ENCODE data around the gene WAPL.

GRCh38 chr10:86393862-86394455, 127.6 kb downstream of the WAPL start:
- TF ChIP-seq, protein P1, sequence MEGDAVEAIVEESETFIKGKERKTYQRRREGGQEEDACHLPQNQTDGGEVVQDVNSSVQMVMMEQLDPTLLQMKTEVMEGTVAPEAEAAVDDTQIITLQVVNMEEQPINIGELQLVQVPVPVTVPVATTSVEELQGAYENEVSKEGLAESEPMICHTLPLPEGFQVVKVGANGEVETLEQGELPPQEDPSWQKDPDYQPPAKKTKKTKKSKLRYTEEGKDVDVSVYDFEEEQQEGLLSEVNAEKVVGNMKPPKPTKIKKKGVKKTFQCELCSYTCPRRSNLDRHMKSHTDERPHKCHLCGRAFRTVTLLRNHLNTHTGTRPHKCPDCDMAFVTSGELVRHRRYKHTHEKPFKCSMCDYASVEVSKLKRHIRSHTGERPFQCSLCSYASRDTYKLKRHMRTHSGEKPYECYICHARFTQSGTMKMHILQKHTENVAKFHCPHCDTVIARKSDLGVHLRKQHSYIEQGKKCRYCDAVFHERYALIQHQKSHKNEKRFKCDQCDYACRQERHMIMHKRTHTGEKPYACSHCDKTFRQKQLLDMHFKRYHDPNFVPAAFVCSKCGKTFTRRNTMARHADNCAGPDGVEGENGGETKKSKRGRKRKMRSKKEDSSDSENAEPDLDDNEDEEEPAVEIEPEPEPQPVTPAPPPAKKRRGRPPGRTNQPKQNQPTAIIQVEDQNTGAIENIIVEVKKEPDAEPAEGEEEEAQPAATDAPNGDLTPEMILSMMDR (IDR thresholded peaks at IDR 0.05; ENCODE audit: low read length), result no peak
- TF ChIP-seq EZH2 (IDR thresholded peaks at IDR 0.05; ENCODE audit: borderline replicate concordance, low read length), result no peak
